ENCODE data around the gene KDR. TPM values are rescaled to one million over a fixed set of nuclear protein-coding genes. Genes with fewer than 3 reads are reported as not detected.

The KDR gene
- total and polyA plus RNA-seq, 10 of the 15 experiments (the other 5 are each of a cell fraction or from before 2014, with no cell fraction given), result 0.04 to 0.13 TPM; not detected in 8

DNA sequence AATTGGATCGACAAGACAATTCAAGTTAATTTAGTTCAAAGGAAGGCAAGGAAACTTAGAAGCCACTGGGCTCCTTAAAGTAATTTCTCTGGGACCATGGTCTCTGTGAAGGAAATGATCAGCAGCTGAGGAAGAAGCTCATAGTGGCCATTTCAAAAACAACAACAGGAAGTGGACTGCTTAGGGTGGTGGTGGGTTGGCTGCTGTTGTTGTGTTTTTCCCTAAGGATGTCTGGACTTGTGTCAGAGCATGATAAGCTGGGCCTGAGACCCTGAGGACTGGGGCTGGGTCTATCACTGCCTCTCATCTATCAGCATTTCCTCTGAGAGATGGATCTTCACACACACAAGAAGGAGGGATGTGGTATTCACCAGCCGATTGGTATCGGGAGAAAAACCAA lies 18.3 kb downstream of the KDR start:
- Histone ChIP-seq H3K9ac (ENCODE audit: control insufficient read depth, insufficient read depth, low read length) (no peak overlapping the region), H2AFZ (ENCODE audit: control insufficient read depth, low read depth, low read length) (no peak overlapping the region), H3K27me3 (replicated peaks in 1 of 2; ENCODE audit: control insufficient read depth in 2 of 2, insufficient read depth in 2 of 2, low read length in 1 of 2) (no peaks in the 10 kb centered on the region), H3K9me3 (replicated peaks; ENCODE audit: control insufficient read depth, insufficient read depth, low read length) (no peaks in the 10 kb centered on the region), H4K20me1 (ENCODE audit: control insufficient read depth, insufficient read depth) (no peaks in the 10 kb centered on the region), H3K4me1 (ENCODE audit: control insufficient read depth, insufficient read depth, low read length) (no peaks in the 10 kb centered on the region), H3K27ac (ENCODE audit: control insufficient read depth, insufficient read depth) (no peak overlapping the region), H3K36me3 (ENCODE audit: control insufficient read depth in 2 of 2, insufficient read depth in 2 of 2, low read length in 1 of 2) (no peaks in the 10 kb centered on the region), H3K79me2 (ENCODE audit: control insufficient read depth, insufficient read depth, low read length) (no peaks in the 10 kb centered on the region), H3K4me3 (no peak overlapping the region), H3K4me2 (ENCODE audit: control insufficient read depth, insufficient read depth) (no peak overlapping the region)
- RAD21 ChIA-PET (ENCODE audit: unreplicated experiment), result no interaction called here
- SMC1A ChIA-PET (ENCODE audit: uncharacterized antibody, unreplicated experiment), result no interaction called here
- TF ChIP-seq CBFB (IDR thresholded peaks at IDR 0.05; ENCODE audit: low read depth), result no peak
- TF ChIP-seq, protein P1, sequence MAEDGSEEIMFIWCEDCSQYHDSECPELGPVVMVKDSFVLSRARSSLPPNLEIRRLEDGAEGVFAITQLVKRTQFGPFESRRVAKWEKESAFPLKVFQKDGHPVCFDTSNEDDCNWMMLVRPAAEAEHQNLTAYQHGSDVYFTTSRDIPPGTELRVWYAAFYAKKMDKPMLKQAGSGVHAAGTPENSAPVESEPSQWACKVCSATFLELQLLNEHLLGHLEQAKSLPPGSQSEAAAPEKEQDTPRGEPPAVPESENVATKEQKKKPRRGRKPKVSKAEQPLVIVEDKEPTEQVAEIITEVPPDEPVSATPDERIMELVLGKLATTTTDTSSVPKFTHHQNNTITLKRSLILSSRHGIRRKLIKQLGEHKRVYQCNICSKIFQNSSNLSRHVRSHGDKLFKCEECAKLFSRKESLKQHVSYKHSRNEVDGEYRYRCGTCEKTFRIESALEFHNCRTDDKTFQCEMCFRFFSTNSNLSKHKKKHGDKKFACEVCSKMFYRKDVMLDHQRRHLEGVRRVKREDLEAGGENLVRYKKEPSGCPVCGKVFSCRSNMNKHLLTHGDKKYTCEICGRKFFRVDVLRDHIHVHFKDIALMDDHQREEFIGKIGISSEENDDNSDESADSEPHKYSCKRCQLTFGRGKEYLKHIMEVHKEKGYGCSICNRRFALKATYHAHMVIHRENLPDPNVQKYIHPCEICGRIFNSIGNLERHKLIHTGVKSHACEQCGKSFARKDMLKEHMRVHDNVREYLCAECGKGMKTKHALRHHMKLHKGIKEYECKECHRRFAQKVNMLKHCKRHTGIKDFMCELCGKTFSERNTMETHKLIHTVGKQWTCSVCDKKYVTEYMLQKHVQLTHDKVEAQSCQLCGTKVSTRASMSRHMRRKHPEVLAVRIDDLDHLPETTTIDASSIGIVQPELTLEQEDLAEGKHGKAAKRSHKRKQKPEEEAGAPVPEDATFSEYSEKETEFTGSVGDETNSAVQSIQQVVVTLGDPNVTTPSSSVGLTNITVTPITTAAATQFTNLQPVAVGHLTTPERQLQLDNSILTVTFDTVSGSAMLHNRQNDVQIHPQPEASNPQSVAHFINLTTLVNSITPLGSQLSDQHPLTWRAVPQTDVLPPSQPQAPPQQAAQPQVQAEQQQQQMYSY (CRISPR knock-in tag; IDR thresholded peaks at IDR 0.05), result no peak
- TF ChIP-seq RBBP5 (conservative IDR thresholded peaks at IDR 0.05), result no peak
- TF ChIP-seq ZNF274 (IDR thresholded peaks at IDR 0.05; ENCODE audit: insufficient read depth, insufficient read length), result no peak
- no peak for TF ChIP-seq NFXL1 (IDR thresholded peaks at IDR 0.05; ENCODE audit: borderline replicate concordance)
- TF ChIP-seq CREB1 (IDR thresholded peaks at IDR 0.05; ENCODE audit: low read depth), result no peak
- no peak for TF ChIP-seq SREBF1 (IDR thresholded peaks at IDR 0.05; ENCODE audit: low read length)
- no peak for TF ChIP-seq NFIC (IDR thresholded peaks at IDR 0.05; ENCODE audit: low read depth, low read length)
- TF ChIP-seq IRF3 (IDR thresholded peaks at IDR 0.05), result no peak
- TF ChIP-seq, protein P2, sequence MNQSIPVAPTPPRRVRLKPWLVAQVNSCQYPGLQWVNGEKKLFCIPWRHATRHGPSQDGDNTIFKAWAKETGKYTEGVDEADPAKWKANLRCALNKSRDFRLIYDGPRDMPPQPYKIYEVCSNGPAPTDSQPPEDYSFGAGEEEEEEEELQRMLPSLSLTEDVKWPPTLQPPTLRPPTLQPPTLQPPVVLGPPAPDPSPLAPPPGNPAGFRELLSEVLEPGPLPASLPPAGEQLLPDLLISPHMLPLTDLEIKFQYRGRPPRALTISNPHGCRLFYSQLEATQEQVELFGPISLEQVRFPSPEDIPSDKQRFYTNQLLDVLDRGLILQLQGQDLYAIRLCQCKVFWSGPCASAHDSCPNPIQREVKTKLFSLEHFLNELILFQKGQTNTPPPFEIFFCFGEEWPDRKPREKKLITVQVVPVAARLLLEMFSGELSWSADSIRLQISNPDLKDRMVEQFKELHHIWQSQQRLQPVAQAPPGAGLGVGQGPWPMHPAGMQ (IDR thresholded peaks at IDR 0.05; ENCODE audit: borderline replicate concordance), result no peak
- TF ChIP-seq IKZF1 (conservative IDR thresholded peaks at IDR 0.05), result no peak
- TF ChIP-seq, protein P3, sequence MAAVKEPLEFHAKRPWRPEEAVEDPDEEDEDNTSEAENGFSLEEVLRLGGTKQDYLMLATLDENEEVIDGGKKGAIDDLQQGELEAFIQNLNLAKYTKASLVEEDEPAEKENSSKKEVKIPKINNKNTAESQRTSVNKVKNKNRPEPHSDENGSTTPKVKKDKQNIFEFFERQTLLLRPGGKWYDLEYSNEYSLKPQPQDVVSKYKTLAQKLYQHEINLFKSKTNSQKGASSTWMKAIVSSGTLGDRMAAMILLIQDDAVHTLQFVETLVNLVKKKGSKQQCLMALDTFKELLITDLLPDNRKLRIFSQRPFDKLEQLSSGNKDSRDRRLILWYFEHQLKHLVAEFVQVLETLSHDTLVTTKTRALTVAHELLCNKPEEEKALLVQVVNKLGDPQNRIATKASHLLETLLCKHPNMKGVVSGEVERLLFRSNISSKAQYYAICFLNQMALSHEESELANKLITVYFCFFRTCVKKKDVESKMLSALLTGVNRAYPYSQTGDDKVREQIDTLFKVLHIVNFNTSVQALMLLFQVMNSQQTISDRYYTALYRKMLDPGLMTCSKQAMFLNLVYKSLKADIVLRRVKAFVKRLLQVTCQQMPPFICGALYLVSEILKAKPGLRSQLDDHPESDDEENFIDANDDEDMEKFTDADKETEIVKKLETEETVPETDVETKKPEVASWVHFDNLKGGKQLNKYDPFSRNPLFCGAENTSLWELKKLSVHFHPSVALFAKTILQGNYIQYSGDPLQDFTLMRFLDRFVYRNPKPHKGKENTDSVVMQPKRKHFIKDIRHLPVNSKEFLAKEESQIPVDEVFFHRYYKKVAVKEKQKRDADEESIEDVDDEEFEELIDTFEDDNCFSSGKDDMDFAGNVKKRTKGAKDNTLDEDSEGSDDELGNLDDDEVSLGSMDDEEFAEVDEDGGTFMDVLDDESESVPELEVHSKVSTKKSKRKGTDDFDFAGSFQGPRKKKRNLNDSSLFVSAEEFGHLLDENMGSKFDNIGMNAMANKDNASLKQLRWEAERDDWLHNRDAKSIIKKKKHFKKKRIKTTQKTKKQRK (IDR thresholded peaks at IDR 0.05; ENCODE audit: low read depth, low read length), result no peak
- no peak for TF ChIP-seq MTA2 (IDR thresholded peaks at IDR 0.05; ENCODE audit: low read depth)
- no peak for TF ChIP-seq YBX1 (IDR thresholded peaks at IDR 0.05)
- ATAC-seq (no peak), DNase-seq (ENCODE audit: low read depth, low spot score) (no peak), FAIRE-seq (no peak)
- intact Hi-C loops (cut with micrococcal nuclease; ENCODE audit: unreplicated experiment), result no loop called here
- CTCF ChIA-PET, result no interaction called here
- BruUV-seq (replicated peaks), result no TSS peak
- POLR2A ChIA-PET, result no interaction called here
- in situ Hi-C loops (cut with MboI), result no loop called here
- WGBS (ENCODE audit: insufficient coverage, insufficient replicate concordance, low lambda C conversion rate, missing lambda C conversion rate), result 61% methylated on average over 3 of the region's 3 CpGs
